DMS153 (cell line): ENCODE measurements around the gene CCM2.
A peak's percentile ranks its signal among the peaks of the same experiment; 100 is the strongest.
"Not testable (repeated sequence)": the region's sequence is repeated elsewhere in the genome, so short reads cannot be mapped to it uniquely, and the experiment has no call there.

Source experiments
- DNase-seq: peaks from one replicate; lab custom pipeline; 2025; lab: John Stamatoyannopoulos, UW

CCM2 gene

DNA sequence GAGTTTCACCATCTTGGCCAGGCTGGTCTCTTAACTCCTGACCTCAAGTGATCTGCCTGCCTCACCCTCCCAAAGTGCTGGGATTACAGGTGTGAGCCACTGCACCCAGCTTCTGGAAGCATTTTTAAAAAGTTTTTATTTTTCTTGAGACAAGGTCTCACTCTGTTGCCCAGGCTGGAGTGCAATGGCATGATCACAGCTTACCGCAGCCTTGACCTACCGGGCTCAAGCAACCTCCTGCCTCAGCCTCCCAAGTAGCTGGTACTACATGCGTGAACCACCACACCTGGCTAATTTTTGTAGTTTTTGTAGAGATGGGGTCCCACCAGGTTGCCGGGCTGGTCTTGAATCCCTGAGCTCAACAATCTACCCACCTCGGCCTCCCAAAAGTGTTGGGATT lies 34.7 kb downstream of the CCM2 start:
- not testable (repeated sequence) for DNase-seq

DNA sequence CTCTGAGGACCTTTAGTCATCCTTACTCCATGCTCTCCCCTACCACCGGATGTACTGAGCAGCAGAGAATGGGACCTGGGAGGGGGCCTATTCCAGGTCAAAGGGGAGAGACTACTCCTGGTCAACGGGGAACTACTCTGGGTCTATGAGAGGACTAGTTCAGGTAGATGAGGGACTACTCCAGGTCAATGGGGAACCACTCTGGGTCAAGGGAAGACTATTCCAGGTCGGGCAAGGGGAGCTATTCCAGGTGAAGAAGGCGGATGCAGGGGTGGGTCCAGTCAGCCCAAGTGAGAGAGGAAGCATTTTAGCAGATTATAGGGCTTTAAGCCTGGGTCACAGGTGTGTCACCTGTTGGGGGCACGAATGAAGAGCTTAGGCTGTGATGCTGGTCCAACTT lies 35.4 kb downstream of the CCM2 start:
- DNase-seq: no peak

DNA sequence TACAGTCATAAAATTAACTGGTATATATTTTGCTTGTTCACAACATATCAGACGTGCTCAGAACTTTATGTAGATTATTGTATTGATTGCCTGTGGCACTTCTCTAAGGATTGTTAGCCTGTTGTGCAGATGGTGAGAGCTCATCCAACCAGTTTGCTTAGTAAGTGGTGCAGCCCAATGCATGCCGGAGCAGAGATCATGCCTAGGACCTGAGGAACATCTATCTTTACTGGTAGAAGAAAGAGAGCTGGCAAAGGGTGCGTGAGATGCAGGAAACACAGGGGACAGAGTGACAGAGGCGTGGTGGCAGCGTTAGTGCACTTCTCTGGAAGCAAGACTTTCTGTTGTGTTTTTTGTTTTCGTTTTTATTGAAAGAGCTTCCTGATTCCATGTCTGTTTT lies 35.9 kb downstream of the CCM2 start:
- peak; percentile 44 for DNase-seq

DNA sequence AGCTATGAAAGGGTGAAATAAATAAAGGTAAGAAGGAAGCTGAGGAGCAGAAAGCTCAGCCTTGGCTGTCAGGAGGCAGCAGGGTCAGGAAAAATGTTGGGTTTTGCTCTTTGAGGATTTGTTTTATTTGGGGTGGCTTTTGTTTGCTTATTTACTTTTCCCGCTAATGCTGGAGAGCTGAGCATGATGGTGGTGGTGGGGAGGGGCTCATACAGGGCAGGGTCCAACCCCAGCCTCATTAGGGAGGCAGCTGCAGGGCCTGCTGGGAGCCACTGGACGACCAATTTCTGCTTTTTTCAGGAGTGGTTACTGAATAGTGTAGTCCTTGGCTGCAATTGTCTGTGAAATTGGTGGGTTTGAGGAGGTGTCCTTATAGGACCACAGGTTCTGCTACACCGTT lies 36.3 kb downstream of the CCM2 start:
- no peak for DNase-seq

DNA sequence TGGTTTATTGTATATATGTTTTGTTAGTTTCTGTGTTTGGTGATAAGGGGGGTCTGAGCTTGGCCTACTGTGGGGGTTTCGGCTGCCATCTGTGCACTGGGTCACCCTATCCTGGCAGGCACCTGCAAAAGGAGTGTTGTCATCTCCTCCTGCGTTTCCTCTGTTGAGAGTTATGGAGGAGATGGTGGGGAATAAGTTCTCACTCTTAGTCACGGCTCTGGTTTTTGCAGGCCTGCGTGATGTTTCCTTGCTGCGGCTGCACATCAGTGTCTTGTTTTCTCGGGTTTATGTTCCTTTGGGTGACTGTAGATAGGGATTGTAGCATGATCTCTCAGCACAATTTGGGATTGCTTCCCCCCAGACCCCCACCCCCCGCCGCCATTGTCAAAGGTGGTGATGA lies 36.8 kb downstream of the CCM2 start:
- no peak for DNase-seq

DNA sequence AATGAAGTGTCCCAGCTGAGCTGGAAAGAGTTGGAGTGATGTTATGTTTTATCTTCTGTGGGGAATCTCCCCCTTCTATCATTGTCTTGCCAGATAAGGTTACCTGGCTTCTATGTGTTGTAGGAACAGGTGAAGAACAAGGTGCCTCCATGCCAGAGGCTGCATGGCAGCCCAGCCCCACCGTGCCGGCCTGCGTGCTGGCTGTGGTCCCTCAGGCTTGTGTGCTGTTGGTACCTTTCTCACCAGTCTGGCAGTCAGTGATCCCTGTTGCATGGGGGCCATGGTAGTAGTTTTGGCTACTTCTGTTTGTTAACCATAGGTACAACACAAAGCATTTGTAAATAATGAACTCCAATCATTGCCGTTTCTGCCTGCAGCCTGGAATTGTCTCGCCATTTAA lies 37.9 kb downstream of the CCM2 start:
- no peak for DNase-seq

DNA sequence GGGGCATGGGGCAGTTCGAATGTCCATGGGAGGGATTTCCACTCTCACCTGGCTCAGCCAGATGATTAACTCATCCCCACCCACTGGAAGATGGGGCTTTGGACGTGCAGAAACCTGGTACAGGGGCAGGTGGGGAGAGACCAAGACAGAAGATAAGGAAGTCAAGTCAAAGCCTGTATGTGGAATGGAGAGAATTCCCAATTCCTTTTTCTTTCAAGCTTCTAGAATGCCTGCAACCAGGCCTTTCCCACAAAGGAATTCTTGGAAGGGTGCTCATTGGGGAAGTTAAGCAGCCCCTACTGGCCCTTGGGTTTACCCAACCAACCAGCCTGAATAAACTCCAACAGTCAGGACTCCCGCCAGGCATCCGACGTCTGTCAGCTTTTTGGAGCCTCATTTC lies 39.1 kb downstream of the CCM2 start:
- no peak for DNase-seq

DNA sequence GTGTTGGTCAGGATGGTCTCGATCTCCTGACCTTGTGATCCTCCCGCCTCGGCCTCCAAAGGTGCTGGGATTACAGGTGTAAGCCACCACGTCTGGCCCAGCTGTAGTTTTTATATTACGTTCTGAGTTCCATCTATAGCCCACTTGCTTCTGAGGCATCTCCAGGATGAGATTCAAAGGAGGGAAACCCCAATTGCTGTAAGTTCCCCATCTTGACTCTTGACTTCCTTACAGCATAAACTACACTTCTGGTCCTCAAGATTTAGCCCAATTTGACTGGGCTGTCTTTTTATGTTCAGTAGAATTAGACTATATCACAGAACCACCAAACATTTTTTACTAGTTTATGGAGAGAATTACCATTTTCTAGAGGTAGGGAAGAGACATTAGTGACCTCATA lies 44.3 kb downstream of the CCM2 start:
- DNase-seq: no peak

DNA sequence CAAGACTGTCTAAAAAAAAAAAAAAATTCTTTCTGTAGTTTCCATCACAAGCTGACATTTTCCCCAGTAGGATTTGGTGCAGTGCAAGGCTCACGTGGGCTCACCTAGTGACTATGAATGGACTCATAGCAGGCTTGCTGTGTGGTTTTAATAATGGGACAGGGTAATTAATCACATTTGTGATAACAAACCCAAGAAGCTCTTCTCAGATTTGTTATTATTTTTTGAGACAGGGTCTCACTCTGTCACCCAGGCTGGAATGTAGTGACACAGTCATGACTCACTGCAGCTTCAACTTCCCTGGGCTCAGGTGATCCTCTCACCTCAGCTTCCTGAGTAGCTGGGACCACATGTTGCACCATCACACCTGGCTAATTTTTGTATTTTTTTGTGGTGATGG lies 48.7 kb downstream of the CCM2 start:
- no peak for DNase-seq

DNA sequence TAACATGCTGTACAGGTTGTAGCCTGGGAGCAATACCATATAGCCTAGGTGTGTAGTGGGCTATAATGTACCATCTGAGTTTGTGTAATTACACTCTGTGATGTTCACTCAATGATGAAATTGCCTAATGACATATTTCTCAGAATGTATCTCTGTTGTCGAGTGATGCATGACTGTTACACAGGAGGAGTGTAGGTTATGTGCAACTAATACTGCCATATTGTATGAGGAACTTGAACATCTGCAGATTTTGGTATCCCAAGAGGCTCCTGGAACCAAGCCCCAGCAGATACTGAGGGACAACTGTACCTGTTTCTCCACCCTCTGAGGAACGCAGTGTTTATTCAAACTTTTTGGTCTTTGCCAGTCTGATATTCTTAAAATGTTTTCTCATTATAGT lies 50.2 kb downstream of the CCM2 start:
- DNase-seq: no peak

DNA sequence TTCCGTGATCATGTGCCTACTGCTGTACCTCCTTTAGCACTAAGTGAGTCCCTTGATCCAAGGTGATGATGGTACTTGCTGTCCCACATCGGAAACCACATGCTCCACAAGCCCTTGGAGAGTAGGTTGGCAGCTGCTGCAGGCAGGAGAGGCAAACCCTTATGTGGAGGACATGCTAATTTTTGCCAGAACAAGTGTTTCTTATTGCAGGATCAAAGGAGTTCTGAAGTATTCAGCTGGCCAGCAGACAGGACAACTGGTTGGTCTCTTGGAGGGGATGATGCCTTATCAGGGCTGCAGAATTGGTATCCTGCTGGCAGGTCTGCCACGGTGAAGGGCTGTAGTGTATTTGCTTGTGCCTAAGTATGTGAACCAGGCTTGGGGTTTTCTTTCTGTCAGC lies 52.0 kb downstream of the CCM2 start:
- no peak for DNase-seq

DNA sequence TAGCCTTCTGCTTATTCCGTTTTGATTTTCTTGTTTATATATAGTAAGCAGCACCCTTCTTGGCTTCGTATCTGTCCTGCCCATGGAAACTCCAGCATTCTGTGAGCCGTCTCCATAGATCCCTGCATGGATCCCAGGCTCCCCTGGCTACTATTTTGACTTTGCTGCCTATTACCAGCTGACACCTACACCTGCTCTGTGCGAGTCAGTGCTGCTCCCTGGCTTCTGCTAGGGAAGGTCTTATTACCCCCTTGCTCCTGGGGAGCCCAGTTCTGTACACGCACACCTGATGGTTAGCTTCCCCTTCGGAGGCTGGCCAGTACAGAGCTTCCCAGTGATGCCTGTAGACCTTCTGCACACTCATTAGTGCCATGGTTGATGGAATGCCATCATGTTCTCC lies 53.4 kb downstream of the CCM2 start:
- no peak for DNase-seq

DNA sequence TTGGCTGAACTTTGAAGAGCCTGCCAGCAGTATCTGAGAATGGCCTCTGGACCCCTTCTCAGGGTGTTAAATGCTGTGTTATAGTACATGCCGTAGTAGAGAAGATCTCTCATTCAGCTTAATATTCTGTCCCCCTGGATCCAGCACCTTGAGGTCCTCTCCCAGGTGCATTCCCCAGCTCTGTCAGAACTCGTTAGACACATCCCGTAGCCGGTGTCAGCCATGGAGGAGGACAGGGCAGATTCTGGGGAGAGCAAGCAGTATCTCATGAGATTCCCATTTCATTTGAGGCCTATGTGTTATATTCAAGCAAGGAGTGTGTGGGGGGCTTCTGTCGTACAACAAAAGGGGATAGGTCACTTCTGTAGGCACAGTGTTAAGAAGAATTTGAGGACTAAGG lies 53.9 kb downstream of the CCM2 start:
- DNase-seq: no peak

DNA sequence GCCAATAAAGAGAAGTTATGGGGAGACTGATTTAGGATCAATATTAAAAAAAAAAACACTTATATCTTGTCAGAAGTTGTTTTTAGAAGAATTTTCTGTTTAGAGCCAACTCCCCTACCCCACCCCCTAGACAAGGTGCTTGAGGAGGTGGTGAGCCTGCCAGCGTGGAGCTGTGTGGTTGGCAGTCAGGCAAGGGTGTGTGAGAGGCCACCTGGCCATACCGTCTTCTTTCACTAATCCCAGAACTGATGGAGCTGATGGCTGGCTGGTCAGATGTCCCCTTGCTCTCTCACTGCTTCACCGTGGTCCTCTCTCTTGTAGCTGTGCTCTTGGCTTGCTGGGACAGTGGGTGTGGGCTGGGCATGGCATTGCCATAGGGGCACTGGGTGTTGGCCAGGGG lies 54.4 kb downstream of the CCM2 start:
- no peak for DNase-seq

DNA sequence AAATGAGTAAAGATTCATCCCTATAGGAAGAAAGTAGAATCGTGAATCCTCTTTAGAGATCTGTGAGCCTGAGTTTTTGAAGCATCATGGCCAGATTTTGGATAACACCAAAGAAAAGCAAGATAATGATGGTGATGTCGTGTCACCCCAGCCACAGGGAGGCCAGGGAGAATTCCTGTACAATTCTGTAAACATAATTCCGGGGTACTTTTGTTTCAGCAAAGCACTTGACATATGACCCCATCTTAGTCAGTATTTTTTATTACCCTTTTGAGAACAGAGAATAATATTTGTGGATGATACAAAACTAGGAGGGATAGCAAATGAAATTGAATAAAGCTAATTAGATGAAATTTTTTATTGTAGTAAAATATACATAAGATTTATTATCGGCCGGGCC lies 55.0 kb downstream of the CCM2 start:
- no peak for DNase-seq

DNA sequence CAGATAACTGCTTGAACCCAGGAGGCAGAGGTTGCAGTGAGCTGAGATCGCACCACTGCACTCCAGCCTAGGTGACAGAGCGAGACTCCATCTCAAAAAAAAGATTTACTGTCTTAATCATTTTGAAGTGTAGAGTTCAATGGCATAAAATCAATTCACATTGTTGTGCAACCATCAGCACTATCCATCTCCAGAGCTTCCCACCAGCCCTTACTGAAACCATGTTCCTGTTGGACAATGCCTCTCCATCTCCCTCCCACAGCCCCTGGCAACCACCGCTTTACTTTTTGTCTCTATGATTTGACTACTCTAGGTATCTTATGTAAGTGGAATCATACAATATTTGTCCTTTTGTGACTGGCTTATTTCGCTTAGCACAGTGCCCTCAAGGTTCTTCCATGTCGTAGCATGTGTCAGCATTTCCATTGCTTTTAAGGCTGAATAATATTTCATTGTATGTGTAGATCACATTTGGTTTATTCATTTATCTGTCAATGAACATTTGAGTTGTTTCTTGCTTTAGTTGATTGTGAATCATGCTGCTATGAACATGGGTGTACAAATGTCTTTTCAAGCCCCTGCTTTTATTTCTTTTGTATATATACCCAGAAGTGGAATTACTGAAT lies 55.7 kb downstream of the CCM2 start:
- DNase-seq: no peak

DNA sequence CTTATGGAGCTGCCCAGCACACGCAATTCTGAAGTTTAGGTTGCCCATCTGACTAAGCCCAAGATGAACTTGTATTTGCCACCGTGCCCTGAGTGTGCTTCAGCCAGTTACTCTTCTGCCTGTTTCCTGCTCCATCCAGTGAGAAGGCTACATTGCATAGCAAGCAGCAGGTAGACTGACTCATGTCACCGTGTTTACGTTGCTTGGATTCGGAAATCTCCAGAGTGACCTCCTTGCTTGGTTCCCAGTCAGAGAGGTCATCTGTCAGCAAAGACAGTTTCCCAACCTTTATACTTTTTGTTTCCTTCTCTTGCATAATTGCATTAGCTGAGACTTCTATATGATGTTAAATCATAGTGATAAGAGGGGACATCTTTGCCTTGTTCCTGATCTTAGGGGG lies 57.9 kb downstream of the CCM2 start:
- no peak for DNase-seq

DNA sequence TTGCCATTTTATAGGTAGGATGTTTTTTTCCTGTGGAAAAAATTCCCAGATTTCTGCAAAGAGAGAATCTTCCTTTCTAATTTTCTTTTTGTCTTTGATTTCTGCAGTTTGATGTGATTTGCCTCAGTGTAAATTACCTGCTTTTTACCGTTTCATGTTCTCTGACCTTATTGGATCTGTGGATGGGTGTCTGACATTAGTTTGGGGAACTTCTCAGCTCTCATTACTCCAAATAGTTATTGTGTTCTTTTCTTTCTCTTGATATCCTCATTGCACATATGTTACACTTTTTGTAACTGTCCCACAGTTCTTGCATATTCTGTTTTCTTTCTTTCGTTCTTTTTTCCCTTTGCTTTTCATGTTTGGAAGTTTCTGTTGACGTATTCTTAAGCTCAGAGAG lies 60.3 kb downstream of the CCM2 start:
- DNase-seq: no peak

DNA sequence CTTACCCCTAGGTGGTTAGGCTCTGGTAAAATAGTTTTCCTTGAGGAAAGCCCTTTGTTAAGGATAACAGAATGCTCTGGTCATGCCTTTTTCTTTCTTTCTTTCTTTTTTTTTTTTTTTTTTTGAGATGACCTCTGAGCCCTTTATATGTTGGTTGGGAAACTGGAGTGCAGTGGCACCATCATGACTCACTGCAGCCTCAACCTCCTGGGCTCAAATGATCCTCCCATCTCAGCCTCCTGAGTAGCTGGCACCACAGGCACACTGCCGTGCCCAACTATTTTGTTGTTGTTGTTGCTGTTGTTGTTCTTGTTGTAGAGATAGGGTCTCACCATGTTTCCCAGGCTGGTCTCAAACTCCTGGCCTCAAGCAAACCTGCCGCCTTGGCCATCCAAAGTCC lies 61.4 kb downstream of the CCM2 start:
- no peak for DNase-seq

DNA sequence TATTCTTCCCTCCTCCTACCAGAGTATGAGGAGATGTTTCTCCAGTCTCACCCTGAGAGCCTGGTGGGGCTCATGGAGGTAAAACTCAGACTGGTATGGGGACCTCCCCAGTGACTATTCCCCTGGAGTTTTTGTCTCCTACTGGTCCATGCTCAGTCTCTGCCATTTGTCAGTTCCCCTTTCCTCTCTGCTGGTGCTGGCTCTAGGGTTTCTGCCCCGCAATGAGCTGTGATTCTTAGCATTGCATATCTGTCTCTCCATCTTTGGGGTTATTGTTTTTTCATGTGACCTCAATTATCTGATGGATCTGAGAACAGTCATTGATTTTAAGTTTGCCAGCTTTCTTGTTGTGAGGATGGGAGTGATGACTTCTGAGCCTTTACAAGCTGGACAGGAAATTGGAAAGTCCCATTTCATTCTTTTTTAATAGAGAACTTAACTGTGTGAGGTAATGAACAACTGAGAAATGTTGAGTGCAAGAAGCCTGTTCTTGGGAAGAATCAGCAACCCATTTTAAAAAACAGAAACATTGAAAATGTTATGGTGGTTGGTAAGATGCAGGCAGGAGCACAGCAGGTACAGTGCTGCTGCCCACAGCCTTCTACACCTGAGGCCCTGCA lies 61.9 kb downstream of the CCM2 start:
- no peak for DNase-seq

DNA sequence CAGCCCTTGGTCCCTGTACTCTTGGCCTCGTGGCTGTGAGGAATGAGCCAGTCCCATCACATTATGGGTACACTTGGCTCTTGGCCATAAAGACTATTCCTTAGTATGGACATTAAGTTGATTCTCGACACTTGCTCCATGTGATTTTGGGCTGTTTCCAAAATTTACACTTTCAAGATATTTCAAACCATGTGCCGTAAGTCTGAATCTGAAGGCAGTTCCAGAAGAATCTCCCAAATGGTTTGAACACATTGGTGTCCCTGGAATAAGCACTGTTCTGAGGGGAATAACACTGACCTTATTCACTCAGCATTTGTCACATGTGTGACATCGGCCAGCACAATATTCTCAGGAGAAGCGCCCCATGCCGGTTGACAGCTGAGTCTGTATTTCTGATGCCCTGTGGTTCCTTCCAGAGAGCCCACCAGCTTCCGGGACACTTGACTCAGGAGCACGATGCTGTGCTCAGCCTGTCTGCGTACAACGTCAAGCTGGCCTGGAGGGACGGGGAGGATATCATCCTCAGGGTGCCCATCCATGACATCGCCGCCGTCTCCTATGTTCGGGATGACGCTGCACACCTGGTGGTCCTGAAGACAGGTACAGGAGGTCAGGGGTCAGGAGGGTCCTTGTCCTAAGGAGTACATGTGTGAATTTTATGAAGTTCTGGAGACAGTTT lies 64.2 kb downstream of the CCM2 start:
- no peak for DNase-seq

DNA sequence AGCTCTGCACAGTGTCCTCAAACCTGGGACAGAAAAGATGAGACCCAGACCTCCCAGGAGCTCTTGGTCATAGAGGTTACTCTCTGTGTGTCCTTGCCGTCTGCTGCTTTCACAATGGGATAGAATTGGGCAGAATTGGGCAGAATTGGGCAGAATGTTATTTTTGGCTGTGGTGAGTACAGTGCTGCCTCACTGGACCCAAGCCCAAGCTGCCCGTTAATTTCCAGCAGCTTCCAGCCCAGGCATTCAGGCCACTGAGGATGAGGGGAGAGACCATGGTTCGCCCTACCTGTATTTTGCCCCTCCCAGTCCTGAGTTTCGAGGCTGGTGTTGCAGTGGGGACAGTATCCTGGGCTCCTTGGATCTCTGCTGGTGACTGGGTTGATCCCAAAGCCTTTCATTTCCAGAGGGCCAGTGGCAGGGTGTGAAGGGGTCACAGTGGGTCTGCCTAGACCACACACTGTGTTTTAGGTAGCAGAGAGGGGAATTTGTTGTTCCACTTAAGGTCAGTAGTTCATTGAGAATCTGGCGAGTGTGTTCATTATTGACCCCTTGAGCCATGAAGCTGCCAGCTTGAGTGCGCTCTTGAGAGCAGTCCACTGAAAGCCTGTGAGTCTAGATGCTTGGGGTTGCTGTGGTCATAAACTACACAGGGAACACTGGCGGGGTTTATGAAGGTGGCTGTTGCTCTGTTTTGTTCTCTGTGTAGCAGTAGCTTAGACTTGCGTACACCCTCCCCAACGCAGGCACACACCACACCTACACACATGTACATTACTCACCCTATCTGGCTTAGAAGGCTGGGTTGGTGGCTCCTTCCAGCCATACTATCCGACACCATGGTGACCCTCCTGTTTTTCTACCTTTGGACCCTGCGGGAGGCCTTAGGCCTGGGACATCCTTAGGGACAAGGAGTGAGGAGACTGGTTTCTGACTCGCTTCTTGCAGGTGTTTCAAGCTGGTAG lies 65.3 kb downstream of the CCM2 start:
- no peak for DNase-seq

DNA sequence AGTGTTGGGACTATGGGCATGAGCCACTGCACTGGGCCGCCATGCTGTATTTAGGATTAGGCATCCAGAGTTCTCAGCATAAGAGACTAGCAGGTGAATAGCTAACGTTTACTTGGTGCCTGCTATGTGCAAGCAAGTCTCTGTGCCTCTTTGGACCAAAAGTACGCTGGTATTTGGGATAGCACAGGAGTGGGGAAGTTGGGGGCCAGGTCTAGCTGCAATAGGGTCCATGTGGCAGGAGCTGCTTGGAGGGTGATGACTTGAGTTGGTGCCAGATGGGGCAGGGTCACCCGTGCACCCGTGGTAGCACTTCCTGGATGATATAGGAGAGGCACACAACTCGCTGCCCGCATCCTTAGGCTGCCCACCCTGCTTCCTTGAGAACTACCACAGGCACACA lies 66.4 kb downstream of the CCM2 start:
- DNase-seq: no peak
